Measurements from ENCODE around the gene WDR12.

The WDR12 gene

GRCh38 chr2:202842690-202843089 lies 68.8 kb downstream of the WDR12 start:
- ChIA-PET CTCF (interaction anchor here (0.6 kb wide), 1 partner anchor 266 kb away, joined by 3 read pairs; no protein-coding TSS in a partner anchor), POLR2A (ENCODE audit: low non-redundant PET) (no interaction called here)
- no peak overlapping the region for H3K27ac ChIP-seq
- DNase-seq (ENCODE audit: low spot score), result no peak
- no peak for TF ChIP-seq CTCF (conservative IDR thresholded peaks at IDR 0.05; ENCODE audit: low read depth)

- ChIA-PET POLR2A (ENCODE audit: low non-redundant PET) (no interaction called here), CTCF (interaction anchor here (0.6 to 0.7 kb wide), 3 partner anchors 194 to 755 kb away, joined by 3 to 7 read pairs (median 5); no protein-coding TSS in a partner anchor)
- TF ChIP-seq CTCF (conservative IDR thresholded peaks at IDR 0.05; ENCODE audit: low read depth), result no peak
- H3K27ac ChIP-seq, result no peak overlapping the region
- DNase-seq (ENCODE audit: low spot score), result no peak
Measured at GRCh38 chr2:202841090-202841867, 70.2 kb downstream of the WDR12 start.

GRCh38 chr2:202831242-202832220 lies 79.9 kb downstream of the WDR12 start:
- TF ChIP-seq CTCF (conservative IDR thresholded peaks at IDR 0.05; ENCODE audit: low read depth), result peak; percentile 70
- peak; percentile 71 for DNase-seq (ENCODE audit: low spot score)
- ChIA-PET POLR2A (ENCODE audit: low non-redundant PET) (no interaction called here), CTCF (interaction anchor here (0.6 kb wide), 2 partner anchors 405 to 1196 kb away, joined by 3 to 4 read pairs; no protein-coding TSS in a partner anchor)
- H3K27ac ChIP-seq, result no peak overlapping the region

- POLR2A ChIA-PET (ENCODE audit: low non-redundant PET), result no interaction called here
- CTCF ChIA-PET, result interaction anchor here (0.8 to 1.4 kb wide), 2 partner anchors 236 to 250 kb away, joined by 3 to 4 read pairs; no protein-coding TSS in a partner anchor
- DNase-seq (ENCODE audit: low spot score), result no peak
- no peak for TF ChIP-seq CTCF (conservative IDR thresholded peaks at IDR 0.05; ENCODE audit: low read depth)
- H3K27ac ChIP-seq, result no peak overlapping the region
Measured at GRCh38 chr2:202824901-202825300, 86.6 kb downstream of the WDR12 start.
